NCI-H774 (cell line): ENCODE data around the gene KLHDC8B.
"Not testable (repeated sequence)": the region's sequence is repeated elsewhere in the genome, so short reads cannot be mapped to it uniquely, and the experiment has no call there.

Experiments
- DNase-seq: peaks from one replicate; lab custom pipeline; 2025; lab: John Stamatoyannopoulos, UW

Gene KLHDC8B

GRCh38 chr3:49183873-49184272 lies 12.5 kb downstream of the KLHDC8B start:
- no peak for DNase-seq

GRCh38 chr3:49191741-49192140 lies 20.3 kb downstream of the KLHDC8B start:
- no peak for DNase-seq

- no peak for DNase-seq
These were observed 26.8 kb downstream of the KLHDC8B start for GRCh38 chr3:49198161-49198560.

- no peak for DNase-seq
These were observed 27.3 kb downstream of the KLHDC8B start for GRCh38 chr3:49198611-49199230.

GRCh38 chr3:49199239-49199899 lies 28.0 kb downstream of the KLHDC8B start:
- DNase-seq: no peak

- no peak for DNase-seq
These were observed 28.5 kb downstream of the KLHDC8B start for GRCh38 chr3:49199900-49200281.

GRCh38 chr3:49213541-49213943 lies 42.1 kb downstream of the KLHDC8B start:
- no peak for DNase-seq

GRCh38 chr3:49213998-49214397 lies 42.6 kb downstream of the KLHDC8B start:
- DNase-seq: no peak

- not testable (repeated sequence) for DNase-seq
These were observed 45.3 kb downstream of the KLHDC8B start for GRCh38 chr3:49216687-49217086.

- not testable (repeated sequence) for DNase-seq
These were observed 45.7 kb downstream of the KLHDC8B start for GRCh38 chr3:49217108-49217507.

- no peak for DNase-seq
These were observed 46.5 kb downstream of the KLHDC8B start for GRCh38 chr3:49217688-49218470.

- peak; percentile 1 for DNase-seq
These were observed 47.1 kb downstream of the KLHDC8B start for GRCh38 chr3:49218471-49218989.

- DNase-seq: no peak
These were observed 47.7 kb downstream of the KLHDC8B start for GRCh38 chr3:49219132-49219531.

GRCh38 chr3:49220985-49221563 lies 49.7 kb downstream of the KLHDC8B start:
- not testable (repeated sequence) for DNase-seq

- no peak for DNase-seq
These were observed 50.6 kb downstream of the KLHDC8B start for GRCh38 chr3:49222002-49222401.
